Progenitor cell of endocrine pancreas (in vitro differentiated cells): ENCODE measurements around the gene ITPR2. TPM values are rescaled to one million over a fixed set of nuclear protein-coding genes. Genes with fewer than 3 reads are reported as not detected.

Source experiments
- DNase-seq: peaks from one replicate; pipeline ENCODE4 v3.0.0; 2021; ENCODE audit warnings: low spot score; ENCODE audit not compliant: unreplicated experiment
- H3K27ac Mint-ChIP-seq: 2 replicates; pipeline ENCODE4 v1.8.0; 2021; ENCODE audit warnings: mild to moderate bottlenecking, moderate library complexity, mixed read lengths
- H3K27me3 Mint-ChIP-seq: 2 replicates; pipeline ENCODE4 v1.8.0; 2021; ENCODE audit warnings: mixed read lengths
- H3K36me3 Mint-ChIP-seq: 2 replicates; pipeline ENCODE4 v1.8.0; 2022; ENCODE audit warnings: mixed read lengths; ENCODE audit not compliant: insufficient read depth
- H3K4me1 Mint-ChIP-seq: 2 replicates; pipeline ENCODE4 v1.8.0; 2021; ENCODE audit warnings: low read depth, mixed read lengths
- H3K4me3 Mint-ChIP-seq: 2 replicates; pipeline ENCODE4 v1.8.0; 2021; ENCODE audit warnings: low read depth, mild to moderate bottlenecking, moderate library complexity, mixed read lengths
- H3K9me3 Mint-ChIP-seq: 2 replicates; pipeline ENCODE4 v1.8.0; 2021; ENCODE audit warnings: low read depth, mixed read lengths
- total RNA-seq: library from RNA; stranded (reverse); gene quantifications from 2 replicates; pipeline ENCODE4 v1.2.1, GENCODE V29; 2021
- TF ChIP-seq, protein P1 (sequence below): fragments of 200-600 bp; sonication (generic); IDR thresholded peaks from one replicate; pipeline ENCODE4 v1.5.0; 2021; ENCODE audit warnings: antibody characterized with exemption, mild to moderate bottlenecking; ENCODE audit not compliant: unreplicated experiment

The ITPR2 gene
- total RNA-seq, 1 donor from 2014 or later, result 72.4 TPM

DNA sequence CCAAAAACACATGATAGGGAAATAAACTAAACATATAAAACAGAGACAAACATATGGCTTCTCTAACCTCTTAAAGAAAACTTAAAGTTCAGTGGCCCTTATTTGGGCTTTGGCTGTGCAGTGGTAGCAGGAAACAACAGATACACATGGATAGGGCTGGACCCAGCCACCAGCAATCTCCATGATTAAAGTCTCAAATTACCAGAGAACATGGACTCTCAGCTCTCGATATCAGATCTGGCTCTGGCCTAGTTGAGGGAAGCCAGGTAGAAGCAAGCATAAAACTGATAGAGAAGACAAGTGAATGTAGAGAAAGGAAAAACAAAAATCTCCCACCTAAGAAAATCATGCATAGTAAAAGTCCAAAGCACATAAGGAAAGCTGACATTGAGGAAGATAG is 164.8 kb downstream of the ITPR2 start:
- Mint-ChIP-seq H3K27ac (no peak overlapping the region), H3K36me3 (peaks cover 6% of the 10 kb centered on the region)

DNA sequence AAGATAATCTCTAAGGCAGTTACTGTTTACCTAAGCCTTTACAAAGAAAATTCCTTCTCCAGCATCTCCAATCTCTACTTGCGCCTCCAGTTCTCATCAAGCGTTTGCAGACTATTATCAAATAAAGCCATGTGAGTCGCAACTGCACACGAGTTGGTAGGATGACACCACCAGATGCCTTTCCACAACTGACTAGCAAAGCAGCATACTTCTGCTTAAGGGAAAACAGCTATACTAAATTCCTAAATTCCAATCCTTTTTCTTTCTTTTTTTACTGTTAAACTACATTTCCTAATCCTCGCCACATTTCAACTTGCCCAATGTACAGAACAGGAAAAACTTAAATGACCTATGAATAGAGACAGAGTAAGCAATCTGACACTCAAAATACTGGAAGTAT is 166.7 kb downstream of the ITPR2 start:
- TF ChIP-seq, protein P1, sequence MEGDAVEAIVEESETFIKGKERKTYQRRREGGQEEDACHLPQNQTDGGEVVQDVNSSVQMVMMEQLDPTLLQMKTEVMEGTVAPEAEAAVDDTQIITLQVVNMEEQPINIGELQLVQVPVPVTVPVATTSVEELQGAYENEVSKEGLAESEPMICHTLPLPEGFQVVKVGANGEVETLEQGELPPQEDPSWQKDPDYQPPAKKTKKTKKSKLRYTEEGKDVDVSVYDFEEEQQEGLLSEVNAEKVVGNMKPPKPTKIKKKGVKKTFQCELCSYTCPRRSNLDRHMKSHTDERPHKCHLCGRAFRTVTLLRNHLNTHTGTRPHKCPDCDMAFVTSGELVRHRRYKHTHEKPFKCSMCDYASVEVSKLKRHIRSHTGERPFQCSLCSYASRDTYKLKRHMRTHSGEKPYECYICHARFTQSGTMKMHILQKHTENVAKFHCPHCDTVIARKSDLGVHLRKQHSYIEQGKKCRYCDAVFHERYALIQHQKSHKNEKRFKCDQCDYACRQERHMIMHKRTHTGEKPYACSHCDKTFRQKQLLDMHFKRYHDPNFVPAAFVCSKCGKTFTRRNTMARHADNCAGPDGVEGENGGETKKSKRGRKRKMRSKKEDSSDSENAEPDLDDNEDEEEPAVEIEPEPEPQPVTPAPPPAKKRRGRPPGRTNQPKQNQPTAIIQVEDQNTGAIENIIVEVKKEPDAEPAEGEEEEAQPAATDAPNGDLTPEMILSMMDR, result no peak
- Mint-ChIP-seq H3K9me3 (peaks cover 5% of the 10 kb centered on the region), H3K27ac (no peak overlapping the region), H3K4me3 (no peak overlapping the region), H3K27me3 (no peaks in the 10 kb centered on the region), H3K4me1 (no peaks in the 10 kb centered on the region), H3K36me3 (peaks cover 9% of the 10 kb centered on the region)
- no peak for DNase-seq

More for the DNA sequence above, 164.8 kb downstream of the ITPR2 start:
- H3K4me3 Mint-ChIP-seq, result no peak overlapping the region
- no peaks in the 10 kb centered on the region for H3K4me1 Mint-ChIP-seq
- no peaks in the 10 kb centered on the region for H3K27me3 Mint-ChIP-seq
- TF ChIP-seq, protein P1, result no peak
- no peak for DNase-seq
- H3K9me3 Mint-ChIP-seq, result peaks cover 8% of the 10 kb centered on the region

GRCh38 chr12:26661399-26661798 is 171.6 kb downstream of the ITPR2 start:
- TF ChIP-seq, protein P1, result no peak

GRCh38 chr12:26659930-26660329 is 173.1 kb downstream of the ITPR2 start:
- no peaks in the 10 kb centered on the region for H3K9me3 Mint-ChIP-seq
- TF ChIP-seq, protein P1, result no peak

More at GRCh38 chr12:26661399-26661798, 171.6 kb downstream of the ITPR2 start:
- H3K9me3 Mint-ChIP-seq, result no peaks in the 10 kb centered on the region
- H3K27me3 Mint-ChIP-seq, result no peaks in the 10 kb centered on the region
- no peak overlapping the region for H3K27ac Mint-ChIP-seq
- H3K4me3 Mint-ChIP-seq, result no peak overlapping the region
- no peak for DNase-seq
- peaks cover 10% of the 10 kb centered on the region for H3K36me3 Mint-ChIP-seq
- peaks cover 2% of the 10 kb centered on the region for H3K4me1 Mint-ChIP-seq

DNA sequence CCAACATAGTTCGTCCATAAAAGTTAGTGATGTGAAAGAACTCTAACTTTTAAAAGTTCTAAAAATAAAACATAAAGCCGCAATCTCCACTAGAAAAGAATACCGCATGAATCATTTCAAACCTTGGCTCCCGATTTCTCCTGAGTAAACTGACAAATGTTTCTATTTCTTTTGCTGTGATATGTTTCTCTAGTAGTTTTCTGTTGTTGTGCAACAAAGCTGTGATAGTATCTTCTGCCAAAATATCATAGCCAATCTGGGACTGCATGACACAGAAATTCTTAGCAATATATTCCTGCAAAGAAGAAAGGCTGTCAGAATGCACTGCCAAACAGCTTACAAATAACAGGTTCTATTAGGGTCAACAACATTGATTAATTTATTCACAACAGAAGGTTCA is 174.0 kb downstream of the ITPR2 start:
- Mint-ChIP-seq H3K27me3 (no peaks in the 10 kb centered on the region), H3K9me3 (no peaks in the 10 kb centered on the region), H3K4me1 (peaks cover 2% of the 10 kb centered on the region), H3K4me3 (no peak overlapping the region), H3K27ac (no peak overlapping the region), H3K36me3 (peaks cover 21% of the 10 kb centered on the region)
- no peak for DNase-seq
- TF ChIP-seq, protein P1, result no peak

More at GRCh38 chr12:26659930-26660329, 173.1 kb downstream of the ITPR2 start:
- Mint-ChIP-seq H3K4me1 (peaks cover 2% of the 10 kb centered on the region), H3K36me3 (peaks cover 17% of the 10 kb centered on the region), H3K4me3 (no peak overlapping the region), H3K27ac (no peak overlapping the region), H3K27me3 (no peaks in the 10 kb centered on the region)
- DNase-seq, result no peak
